NT2/D1 (cell line): Measurements from ENCODE around the gene OSBP2.

Experiments
- SUZ12 ChIP-seq: IDR thresholded peaks from 2 replicates; pipeline ENCODE4 v1.6.1; 2011; ENCODE audit not compliant: insufficient read length, insufficient read depth; ENCODE audit errors: extremely low read depth
- ZNF274 ChIP-seq: IDR thresholded peaks from 2 replicates; pipeline ENCODE4 v1.6.1; 2011; ENCODE audit warnings: mild to moderate bottlenecking, low read depth, low read length

- no peak for TF ChIP-seq SUZ12
- TF ChIP-seq ZNF274: no peak
Measured at GRCh38 chr22:30870451-30871345, 176.0 kb downstream of the OSBP2 start.
